ENCODE measurements around the gene AFTPH.

DNA sequence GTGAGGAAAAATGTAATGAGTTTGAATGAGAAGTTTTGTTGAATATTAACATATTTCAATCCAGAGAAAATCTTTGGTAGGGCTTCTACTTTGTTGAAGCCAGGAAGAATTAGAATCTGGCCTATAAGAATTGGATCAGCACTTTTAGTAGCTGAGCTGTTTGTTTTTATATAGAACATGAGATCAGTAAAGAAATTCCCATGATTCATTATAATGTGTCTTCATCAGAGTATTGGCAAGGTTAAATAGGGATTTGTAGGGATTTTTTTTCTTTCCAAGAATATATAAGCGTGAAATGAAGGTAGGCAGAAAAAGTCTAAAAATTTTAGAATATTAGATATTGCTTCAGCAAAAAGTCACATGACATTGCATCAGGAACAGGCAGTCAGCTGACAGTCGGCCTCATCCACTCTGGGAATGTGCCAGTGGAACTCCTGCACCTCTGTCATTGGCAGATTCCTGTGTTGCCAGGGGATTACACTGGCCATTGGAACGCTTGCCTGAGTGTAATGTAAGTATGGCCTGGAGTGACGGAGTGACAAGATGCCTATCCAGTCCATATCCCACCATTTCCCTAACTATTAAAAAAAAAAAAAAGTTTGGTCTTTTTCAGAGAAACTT is 69.0 kb downstream of the AFTPH start:
- TF ChIP-seq, protein P1, sequence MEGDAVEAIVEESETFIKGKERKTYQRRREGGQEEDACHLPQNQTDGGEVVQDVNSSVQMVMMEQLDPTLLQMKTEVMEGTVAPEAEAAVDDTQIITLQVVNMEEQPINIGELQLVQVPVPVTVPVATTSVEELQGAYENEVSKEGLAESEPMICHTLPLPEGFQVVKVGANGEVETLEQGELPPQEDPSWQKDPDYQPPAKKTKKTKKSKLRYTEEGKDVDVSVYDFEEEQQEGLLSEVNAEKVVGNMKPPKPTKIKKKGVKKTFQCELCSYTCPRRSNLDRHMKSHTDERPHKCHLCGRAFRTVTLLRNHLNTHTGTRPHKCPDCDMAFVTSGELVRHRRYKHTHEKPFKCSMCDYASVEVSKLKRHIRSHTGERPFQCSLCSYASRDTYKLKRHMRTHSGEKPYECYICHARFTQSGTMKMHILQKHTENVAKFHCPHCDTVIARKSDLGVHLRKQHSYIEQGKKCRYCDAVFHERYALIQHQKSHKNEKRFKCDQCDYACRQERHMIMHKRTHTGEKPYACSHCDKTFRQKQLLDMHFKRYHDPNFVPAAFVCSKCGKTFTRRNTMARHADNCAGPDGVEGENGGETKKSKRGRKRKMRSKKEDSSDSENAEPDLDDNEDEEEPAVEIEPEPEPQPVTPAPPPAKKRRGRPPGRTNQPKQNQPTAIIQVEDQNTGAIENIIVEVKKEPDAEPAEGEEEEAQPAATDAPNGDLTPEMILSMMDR (conservative IDR thresholded peaks at IDR 0.05), result no peak
- TF ChIP-seq EZH2 (IDR thresholded peaks at IDR 0.05; ENCODE audit: low read depth), result no peak
